Fibroblast of skin of right quadriceps (primary cell): ENCODE measurements around the gene MVD.
"Not testable (repeated sequence)": the region's sequence is repeated elsewhere in the genome, so short reads cannot be mapped to it uniquely, and the experiment has no call there.

Experiments
- DNase-seq: peaks from one replicate; pipeline ENCODE4 v3.0.0-alpha.2; 2013

The MVD gene

GRCh38 chr16:88681084-88681680, 18.3 kb upstream of the MVD start:
- no peak for DNase-seq

- DNase-seq: no peak
These were observed 17.7 kb upstream of the MVD start for GRCh38 chr16:88680554-88681083.

- no peak for DNase-seq
These were observed 15.5 kb upstream of the MVD start for GRCh38 chr16:88678224-88678979.

GRCh38 chr16:88677721-88678120, 14.8 kb upstream of the MVD start:
- no peak for DNase-seq

GRCh38 chr16:88676502-88677242, 13.8 kb upstream of the MVD start:
- DNase-seq: no peak

GRCh38 chr16:88673716-88674379, 11.0 kb upstream of the MVD start:
- no peak for DNase-seq

- no peak for DNase-seq
These were observed 9.9 kb upstream of the MVD start for GRCh38 chr16:88672776-88673175.

GRCh38 chr16:88671806-88672205, 8.9 kb upstream of the MVD start:
- DNase-seq: no peak

GRCh38 chr16:88669980-88670379, 7.1 kb upstream of the MVD start:
- no peak for DNase-seq

GRCh38 chr16:88669493-88669892, 6.6 kb upstream of the MVD start:
- DNase-seq: not testable (repeated sequence)

GRCh38 chr16:88667461-88667860, 4.6 kb upstream of the MVD start:
- DNase-seq: no peak

GRCh38 chr16:88665570-88665969, 2.7 kb upstream of the MVD start:
- no peak for DNase-seq

GRCh38 chr16:88665148-88665547, 2.3 kb upstream of the MVD start:
- no peak for DNase-seq

- no peak for DNase-seq
These were observed 559 bp downstream of the MVD start for GRCh38 chr16:88662222-88662842.

GRCh38 chr16:88661468-88661867, 1.4 kb downstream of the MVD start:
- DNase-seq: no peak

GRCh38 chr16:88659160-88659559, 3.7 kb downstream of the MVD start:
- DNase-seq: no peak

GRCh38 chr16:88658714-88659113, 4.2 kb downstream of the MVD start:
- DNase-seq: no peak

- no peak for DNase-seq
These were observed 5.5 kb downstream of the MVD start for GRCh38 chr16:88657371-88657770.

GRCh38 chr16:88656291-88656980, 6.5 kb downstream of the MVD start:
- DNase-seq: no peak

GRCh38 chr16:88655733-88656281, 7.1 kb downstream of the MVD start:
- DNase-seq: no peak

- no peak for DNase-seq
These were observed 7.7 kb downstream of the MVD start for GRCh38 chr16:88655053-88655732.
